GM23338 (cell line): ENCODE data around the gene RPP21. TPM values are rescaled to one million over a fixed set of nuclear protein-coding genes. Genes with fewer than 3 reads are reported as not detected.

Experiments used
- ATAC-seq: fragments of 200-7000 bp; cut with Tn5 transposase; 3 replicates; pipeline ENCODE4 v1.9.1; 2020
- DNase-seq: peaks from one replicate; pipeline ENCODE4 v3.0.0-alpha.2; 2015; ENCODE audit warnings: low spot score
- H2AFZ ChIP-seq: fragments of 200-600 bp; sonication (generic); 2 replicates; pipeline ENCODE4 v1.8.0; 2016; ENCODE audit warnings: antibody characterized with exemption, mild to moderate bottlenecking, moderate library complexity
- H3F3A ChIP-seq: fragments of 200-600 bp; sonication (generic); replicated peaks from 2 replicates; pipeline ENCODE4 v1.8.0; 2017; ENCODE audit warnings: antibody characterized with exemption, mixed run types, low read depth
- H3K27ac ChIP-seq: fragments of 200-600 bp; sonication (generic); 2 replicates; pipeline ENCODE4 v1.6.1; 2016; ENCODE audit warnings: low read depth
- H3K27me3 ChIP-seq: fragments of 200-600 bp; sonication (generic); 2 replicates; pipeline ENCODE4 v1.8.0; 2016; ENCODE audit warnings: mild to moderate bottlenecking, mixed run types, moderate library complexity; ENCODE audit not compliant: insufficient read depth
- H3K36me3 ChIP-seq: fragments of 200-600 bp; sonication (generic); 2 replicates; pipeline ENCODE4 v1.8.0; 2016; ENCODE audit warnings: mild to moderate bottlenecking; ENCODE audit not compliant: insufficient read depth
- H3K4me1 ChIP-seq: fragments of 200-600 bp; sonication (generic); 2 replicates; pipeline ENCODE4 v1.8.0; 2016; ENCODE audit warnings: mild to moderate bottlenecking, moderate library complexity; ENCODE audit not compliant: insufficient read depth
- H3K4me2 ChIP-seq: fragments of 200-600 bp; sonication (generic); 2 replicates; pipeline ENCODE4 v1.7.1; 2017; ENCODE audit warnings: mixed run types
- H3K4me3 ChIP-seq: fragments of 200-600 bp; sonication (generic); 2 replicates; pipeline ENCODE4 v1.6.1; 2016; ENCODE audit warnings: mixed run types
- H3K79me2 ChIP-seq: fragments of 200-600 bp; sonication (generic); replicated peaks from 2 replicates; pipeline ENCODE4 v1.8.0; 2017; ENCODE audit warnings: mild to moderate bottlenecking; ENCODE audit not compliant: insufficient read depth
- H3K9me2 ChIP-seq: fragments of 200-600 bp; sonication (generic); 2 replicates; pipeline ENCODE4 v1.8.0; 2017; ENCODE audit not compliant: insufficient read depth
- H4K20me1 ChIP-seq: fragments of 200-600 bp; sonication (generic); replicated peaks from 2 replicates; pipeline ENCODE4 v1.8.0; 2017; ENCODE audit warnings: mild to moderate bottlenecking; ENCODE audit not compliant: insufficient read depth
- H3K27ac Mint-ChIP-seq: 2 replicates; pipeline ENCODE4 v1.8.0; 2020; ENCODE audit warnings: inconsistent platforms, mild to moderate bottlenecking, moderate library complexity, mixed read lengths
- H3K27me3 Mint-ChIP-seq: 3 replicates; pipeline ENCODE4 v1.8.0; 2022; ENCODE audit warnings: low read depth, mild to moderate bottlenecking, moderate library complexity, mixed read lengths, inconsistent platforms; ENCODE audit not compliant: insufficient read depth, poor library complexity
- H3K36me3 Mint-ChIP-seq: 3 replicates; pipeline ENCODE4 v1.8.0; 2021; ENCODE audit warnings: low read depth, mild to moderate bottlenecking, inconsistent platforms, moderate library complexity, mixed read lengths
- H3K4me1 Mint-ChIP-seq: 3 replicates; pipeline ENCODE4 v1.8.0; 2020; ENCODE audit warnings: mild to moderate bottlenecking, inconsistent platforms, mixed read lengths
- H3K4me3 Mint-ChIP-seq: 3 replicates; pipeline ENCODE4 v1.8.0; 2021; ENCODE audit warnings: moderate library complexity, mild to moderate bottlenecking, inconsistent platforms, mixed read lengths
- H3K9me3 Mint-ChIP-seq: 3 replicates; pipeline ENCODE4 v1.8.0; 2020; ENCODE audit warnings: moderate library complexity, mild to moderate bottlenecking, inconsistent platforms, mixed read lengths
- CREB1 ChIP-seq: fragments of 250-450 bp; sonication (Bioruptor Pico); IDR thresholded peaks from 2 replicates; pipeline ENCODE4 v1.5.0; 2020; ENCODE audit warnings: low read depth, mild to moderate bottlenecking, moderate library complexity
- EZH2 ChIP-seq: fragments of 200-600 bp; sonication (generic); IDR thresholded peaks from one replicate; pipeline ENCODE4 v1.8.0; 2017; ENCODE audit warnings: antibody characterized with exemption, mild to moderate bottlenecking, low read depth; ENCODE audit not compliant: unreplicated experiment
- EZH2phosphoT487 ChIP-seq: fragments of 200-600 bp; sonication (generic); IDR thresholded peaks from one replicate; pipeline ENCODE4 v1.8.1; 2018; ENCODE audit warnings: antibody characterized with exemption; ENCODE audit not compliant: unreplicated experiment
- JUNB ChIP-seq: IDR thresholded peaks from one replicate; pipeline ENCODE4 v1.6.1; 2016; ENCODE audit warnings: antibody characterized with exemption; ENCODE audit not compliant: unreplicated experiment
- NANOG ChIP-seq: IDR thresholded peaks from 2 replicates; pipeline ENCODE4 v1.6.1; 2016; ENCODE audit warnings: antibody characterized with exemption, borderline replicate concordance
- POLR2AphosphoS5 ChIP-seq: IDR thresholded peaks from 2 replicates; pipeline ENCODE4 v1.6.1; 2016; ENCODE audit warnings: antibody characterized with exemption, low read depth
- ZNF331 ChIP-seq: fragments of 250-450 bp; sonication (Bioruptor Pico); IDR thresholded peaks from 2 replicates; pipeline ENCODE4 v1.5.0; 2020; ENCODE audit warnings: low read depth, mild to moderate bottlenecking, moderate library complexity
- polyA plus RNA-seq: library from polyadenylated mRNA; unstranded; fragments of >200 nt; fragmentation: Nextera tagmentation; extraction: Ambion mirVana; gene quantifications from 2 replicates; pipeline ENCODE4 v1.2.1, GENCODE V29; 2016
- total RNA-seq: library from RNA; depleted of rRNA; stranded (reverse); fragments of >200 nt; shearing (Covaris generic); gene quantifications from 2 replicates; pipeline ENCODE4 v1.2.3, GENCODE V29; 2014
- TF ChIP-seq, protein P1 (sequence below): fragments of 250-450 bp; sonication (Bioruptor Pico); IDR thresholded peaks from 2 replicates; pipeline ENCODE4 v1.5.0; 2020; ENCODE audit warnings: mild to moderate bottlenecking, moderate library complexity

The RPP21 gene
- total and polyA plus RNA-seq, 2 experiments from 2014 or later: 63.7 to 161 TPM

DNA sequence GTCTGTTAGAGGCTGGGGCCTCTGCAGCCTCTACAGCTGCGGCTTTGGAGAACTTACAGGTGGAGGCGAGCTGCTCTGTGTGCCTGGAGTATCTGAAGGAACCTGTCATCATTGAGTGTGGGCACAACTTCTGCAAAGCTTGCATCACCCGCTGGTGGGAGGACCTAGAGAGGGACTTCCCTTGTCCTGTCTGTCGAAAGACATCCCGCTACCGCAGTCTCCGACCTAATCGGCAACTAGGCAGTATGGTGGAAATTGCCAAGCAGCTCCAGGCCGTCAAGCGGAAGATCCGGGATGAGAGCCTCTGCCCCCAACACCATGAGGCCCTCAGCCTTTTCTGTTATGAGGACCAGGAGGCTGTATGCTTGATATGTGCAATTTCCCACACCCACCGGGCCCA, 15.6 kb upstream of the RPP21 start:
- H3K9me2 ChIP-seq: no peaks in the 10 kb centered on the region
- no peaks in the 10 kb centered on the region for H3K27me3 ChIP-seq
- TF ChIP-seq EZH2: no peak
- Mint-ChIP-seq H3K9me3 (no peaks in the 10 kb centered on the region), H3K36me3 (peaks cover 49% of the 10 kb centered on the region), H3K4me1 (peaks cover 18% of the 10 kb centered on the region), H3K27me3 (peaks cover 11% of the 10 kb centered on the region), H3K4me3 (no peak overlapping the region), H3K27ac (no peak overlapping the region)
- peaks cover 26% of the 10 kb centered on the region for H3K36me3 ChIP-seq
- no peak for ATAC-seq
- no peak for DNase-seq
- no peak overlapping the region for H3K27ac ChIP-seq
- H3K79me2 ChIP-seq: peaks cover 30% of the 10 kb centered on the region
- H3K4me2 ChIP-seq: no peak overlapping the region
- H3K4me1 ChIP-seq: peaks cover 5% of the 10 kb centered on the region
- no peak overlapping the region for H2AFZ ChIP-seq
- no peaks in the 10 kb centered on the region; the same call in none of the 2 replicates for H4K20me1 ChIP-seq
- no peaks in the 10 kb centered on the region for H3F3A ChIP-seq
- no peak overlapping the region for H3K4me3 ChIP-seq

DNA sequence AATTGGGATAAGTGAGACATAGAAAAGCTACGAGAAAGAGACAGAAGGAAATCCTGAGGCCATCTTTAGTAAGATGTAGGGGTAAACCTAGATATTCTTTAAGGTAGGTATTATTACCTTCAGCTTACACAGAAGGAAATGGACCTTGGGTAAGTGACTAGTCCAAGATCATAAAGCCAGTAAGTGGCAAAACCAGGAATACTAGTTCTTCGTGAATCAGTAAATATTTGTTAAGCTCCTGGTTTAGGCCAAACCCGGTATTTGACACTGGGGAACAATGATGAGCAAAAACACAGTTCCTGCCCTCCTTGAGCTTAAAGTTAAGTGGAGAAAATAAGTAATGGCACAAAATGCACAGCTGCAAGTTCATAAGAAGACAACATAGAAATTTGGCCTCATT, 13.0 kb upstream of the RPP21 start:
- peaks cover 63% of the 10 kb centered on the region for H3K36me3 Mint-ChIP-seq
- Histone ChIP-seq H3F3A (no peaks in the 10 kb centered on the region), H3K79me2 (peaks cover 18% of the 10 kb centered on the region), H4K20me1 (no peaks in the 10 kb centered on the region; the same call in none of the 2 replicates), H2AFZ (no peak overlapping the region), H3K27me3 (no peaks in the 10 kb centered on the region), H3K9me2 (no peaks in the 10 kb centered on the region), H3K4me3 (no peak overlapping the region), H3K4me2 (no peak overlapping the region), H3K27ac (no peak overlapping the region), H3K4me1 (no peaks in the 10 kb centered on the region), H3K36me3 (peaks cover 42% of the 10 kb centered on the region)
- H3K27me3 Mint-ChIP-seq: peaks cover 4% of the 10 kb centered on the region
- no peak for ATAC-seq
- H3K4me1 Mint-ChIP-seq: peaks cover 9% of the 10 kb centered on the region
- no peak overlapping the region for H3K4me3 Mint-ChIP-seq
- no peak for TF ChIP-seq EZH2
- no peak for DNase-seq
- H3K9me3 Mint-ChIP-seq: no peaks in the 10 kb centered on the region
- H3K27ac Mint-ChIP-seq: no peak overlapping the region

DNA sequence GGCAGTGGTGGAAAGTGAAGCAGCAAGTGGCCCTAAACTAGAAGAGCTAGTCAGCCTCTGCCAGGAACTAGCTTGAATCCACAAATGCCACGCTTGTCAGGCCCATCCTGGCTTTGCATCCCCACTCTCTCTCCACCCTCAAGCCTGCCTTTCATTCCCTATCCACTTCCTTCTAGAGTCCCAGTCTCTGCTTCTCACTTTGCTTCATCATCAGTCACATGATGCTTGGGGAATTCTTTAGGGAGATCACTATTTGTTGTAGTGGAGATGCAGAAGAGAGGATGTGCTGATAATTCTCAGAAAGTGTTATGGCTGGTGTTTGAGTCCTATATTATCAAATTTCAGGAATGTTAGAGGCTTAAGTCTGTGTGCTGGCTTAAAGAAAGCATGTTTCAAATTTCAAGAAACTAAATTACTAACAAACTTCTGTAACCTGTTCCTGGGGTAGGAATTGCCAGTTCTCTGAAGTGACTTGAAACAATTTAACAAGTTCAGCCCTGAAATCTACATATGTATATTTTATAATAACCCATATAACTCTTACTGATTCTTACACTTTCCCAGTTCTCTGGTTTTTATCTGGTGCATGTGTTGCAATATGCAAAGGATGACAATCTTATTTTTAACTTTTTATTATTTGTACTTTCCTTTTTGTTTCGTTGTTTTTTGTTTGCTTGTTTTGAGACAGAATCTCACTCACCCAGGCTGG, 10.7 kb upstream of the RPP21 start:
- Mint-ChIP-seq H3K9me3 (no peaks in the 10 kb centered on the region), H3K36me3 (peaks cover 67% of the 10 kb centered on the region), H3K27ac (no peak overlapping the region), H3K27me3 (no peaks in the 10 kb centered on the region), H3K4me1 (no peaks in the 10 kb centered on the region), H3K4me3 (no peak overlapping the region)
- Histone ChIP-seq H3K27me3 (no peaks in the 10 kb centered on the region), H3K4me1 (no peaks in the 10 kb centered on the region), H3K27ac (no peak overlapping the region), H2AFZ (no peak overlapping the region), H3F3A (no peaks in the 10 kb centered on the region), H3K36me3 (peaks cover 43% of the 10 kb centered on the region), H3K9me2 (no peaks in the 10 kb centered on the region), H4K20me1 (no peaks in the 10 kb centered on the region; the same call in 1 of the 2 replicates), H3K4me3 (no peak overlapping the region), H3K79me2 (no peaks in the 10 kb centered on the region), H3K4me2 (no peak overlapping the region)
- no peak for TF ChIP-seq EZH2
- TF ChIP-seq ZNF331 (CRISPR knock-in tag): no peak
- TF ChIP-seq CREB1 (CRISPR knock-in tag): no peak
- TF ChIP-seq NANOG: no peak
- TF ChIP-seq, protein P1, sequence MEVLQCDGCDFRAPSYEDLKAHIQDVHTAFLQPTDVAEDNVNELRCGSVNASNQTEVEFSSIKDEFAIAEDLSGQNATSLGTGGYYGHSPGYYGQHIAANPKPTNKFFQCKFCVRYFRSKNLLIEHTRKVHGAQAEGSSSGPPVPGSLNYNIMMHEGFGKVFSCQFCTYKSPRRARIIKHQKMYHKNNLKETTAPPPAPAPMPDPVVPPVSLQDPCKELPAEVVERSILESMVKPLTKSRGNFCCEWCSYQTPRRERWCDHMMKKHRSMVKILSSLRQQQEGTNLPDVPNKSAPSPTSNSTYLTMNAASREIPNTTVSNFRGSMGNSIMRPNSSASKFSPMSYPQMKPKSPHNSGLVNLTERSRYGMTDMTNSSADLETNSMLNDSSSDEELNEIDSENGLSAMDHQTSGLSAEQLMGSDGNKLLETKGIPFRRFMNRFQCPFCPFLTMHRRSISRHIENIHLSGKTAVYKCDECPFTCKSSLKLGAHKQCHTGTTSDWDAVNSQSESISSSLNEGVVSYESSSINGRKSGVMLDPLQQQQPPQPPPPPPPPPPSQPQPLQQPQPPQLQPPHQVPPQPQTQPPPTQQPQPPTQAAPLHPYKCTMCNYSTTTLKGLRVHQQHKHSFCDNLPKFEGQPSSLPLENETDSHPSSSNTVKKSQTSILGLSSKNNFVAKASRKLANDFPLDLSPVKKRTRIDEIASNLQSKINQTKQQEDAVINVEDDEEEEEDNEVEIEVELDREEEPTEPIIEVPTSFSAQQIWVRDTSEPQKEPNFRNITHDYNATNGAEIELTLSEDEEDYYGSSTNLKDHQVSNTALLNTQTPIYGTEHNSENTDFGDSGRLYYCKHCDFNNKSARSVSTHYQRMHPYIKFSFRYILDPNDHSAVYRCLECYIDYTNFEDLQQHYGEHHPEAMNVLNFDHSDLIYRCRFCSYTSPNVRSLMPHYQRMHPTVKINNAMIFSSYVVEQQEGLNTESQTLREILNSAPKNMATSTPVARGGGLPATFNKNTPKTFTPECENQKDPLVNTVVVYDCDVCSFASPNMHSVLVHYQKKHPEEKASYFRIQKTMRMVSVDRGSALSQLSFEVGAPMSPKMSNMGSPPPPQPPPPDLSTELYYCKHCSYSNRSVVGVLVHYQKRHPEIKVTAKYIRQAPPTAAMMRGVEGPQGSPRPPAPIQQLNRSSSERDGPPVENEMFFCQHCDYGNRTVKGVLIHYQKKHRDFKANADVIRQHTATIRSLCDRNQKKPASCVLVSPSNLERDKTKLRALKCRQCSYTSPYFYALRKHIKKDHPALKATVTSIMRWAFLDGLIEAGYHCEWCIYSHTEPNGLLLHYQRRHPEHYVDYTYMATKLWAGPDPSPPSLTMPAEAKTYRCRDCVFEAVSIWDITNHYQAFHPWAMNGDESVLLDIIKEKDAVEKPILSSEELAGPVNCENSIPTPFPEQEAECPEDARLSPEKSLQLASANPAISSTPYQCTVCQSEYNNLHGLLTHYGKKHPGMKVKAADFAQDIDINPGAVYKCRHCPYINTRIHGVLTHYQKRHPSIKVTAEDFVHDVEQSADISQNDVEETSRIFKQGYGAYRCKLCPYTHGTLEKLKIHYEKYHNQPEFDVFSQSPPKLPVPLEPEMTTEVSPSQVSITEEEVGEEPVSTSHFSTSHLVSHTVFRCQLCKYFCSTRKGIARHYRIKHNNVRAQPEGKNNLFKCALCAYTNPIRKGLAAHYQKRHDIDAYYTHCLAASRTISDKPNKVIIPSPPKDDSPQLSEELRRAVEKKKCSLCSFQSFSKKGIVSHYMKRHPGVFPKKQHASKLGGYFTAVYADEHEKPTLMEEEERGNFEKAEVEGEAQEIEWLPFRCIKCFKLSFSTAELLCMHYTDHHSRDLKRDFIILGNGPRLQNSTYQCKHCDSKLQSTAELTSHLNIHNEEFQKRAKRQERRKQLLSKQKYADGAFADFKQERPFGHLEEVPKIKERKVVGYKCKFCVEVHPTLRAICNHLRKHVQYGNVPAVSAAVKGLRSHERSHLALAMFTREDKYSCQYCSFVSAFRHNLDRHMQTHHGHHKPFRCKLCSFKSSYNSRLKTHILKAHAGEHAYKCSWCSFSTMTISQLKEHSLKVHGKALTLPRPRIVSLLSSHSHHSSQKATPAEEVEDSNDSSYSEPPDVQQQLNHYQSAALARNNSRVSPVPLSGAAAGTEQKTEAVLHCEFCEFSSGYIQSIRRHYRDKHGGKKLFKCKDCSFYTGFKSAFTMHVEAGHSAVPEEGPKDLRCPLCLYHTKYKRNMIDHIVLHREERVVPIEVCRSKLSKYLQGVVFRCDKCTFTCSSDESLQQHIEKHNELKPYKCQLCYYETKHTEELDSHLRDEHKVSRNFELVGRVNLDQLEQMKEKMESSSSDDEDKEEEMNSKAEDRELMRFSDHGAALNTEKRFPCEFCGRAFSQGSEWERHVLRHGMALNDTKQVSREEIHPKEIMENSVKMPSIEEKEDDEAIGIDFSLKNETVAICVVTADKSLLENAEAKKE (CRISPR knock-in tag): no peak
- TF ChIP-seq POLR2AphosphoS5: no peak
- no peak for TF ChIP-seq EZH2phosphoT487
- no peak for TF ChIP-seq JUNB
- no peak for DNase-seq
- no peak for ATAC-seq
